Neural cell (in vitro differentiated cells): Measurements from ENCODE around the gene BIN2. TPM values are rescaled to one million over a fixed set of nuclear protein-coding genes. Genes with fewer than 3 reads are reported as not detected.

Experiments
- H2AFZ ChIP-seq: fragments of 200-600, 300-800 bp; sonication (generic), shearing (Covaris generic); 2 replicates; pipeline ENCODE4 v1.6.0; 2014; ENCODE audit warnings: low read depth, mild to moderate bottlenecking, antibody characterized with exemption, low read length, moderate library complexity
- H3F3A ChIP-seq: fragments of 200-600 bp; shearing (Covaris generic); 2 replicates; pipeline ENCODE4 v1.6.1; 2016; ENCODE audit warnings: mild to moderate bottlenecking, moderate library complexity, mixed read lengths, antibody characterized with exemption, low read length; ENCODE audit not compliant: insufficient read depth, poor library complexity, severe bottlenecking
- H3K27ac ChIP-seq: fragments of 200-600, 300-800 bp; sonication (generic), shearing (Covaris generic); 2 replicates; pipeline ENCODE4 v1.5.1; 2014; ENCODE audit warnings: mild to moderate bottlenecking, low read length, moderate library complexity
- H3K27me3 ChIP-seq: fragments of 300-800, 200-600 bp; sonication (generic), shearing (Covaris generic); 2 replicates; pipeline ENCODE4 v1.6.0; 2014; ENCODE audit warnings: mild to moderate bottlenecking, low read depth, low read length, moderate library complexity; ENCODE audit not compliant: insufficient read depth
- H3K36me3 ChIP-seq: fragments of 300-800, 200-600 bp; sonication (generic), shearing (Covaris generic); 2 replicates; pipeline ENCODE4 v1.5.1; 2014; ENCODE audit warnings: mild to moderate bottlenecking, antibody characterized with exemption, low read length, moderate library complexity; ENCODE audit not compliant: insufficient read depth
- H3K4me2 ChIP-seq: fragments of 300-800, 200-600 bp; sonication (generic), shearing (Covaris generic); 2 replicates; pipeline ENCODE4 v1.6.0; 2014; ENCODE audit warnings: mild to moderate bottlenecking, low read length
- H3K4me3 ChIP-seq: fragments of 300-800, 200-600 bp; sonication (generic), shearing (Covaris generic); 2 replicates; pipeline ENCODE4 v1.5.1; 2014; ENCODE audit warnings: mild to moderate bottlenecking, low read length, moderate library complexity
- H3K79me2 ChIP-seq: fragments of 200-600 bp; shearing (Covaris generic); replicated peaks from 2 replicates; pipeline ENCODE4 v1.6.0; 2014; ENCODE audit warnings: mild to moderate bottlenecking, low read length, moderate library complexity; ENCODE audit not compliant: insufficient read depth
- H3K9ac ChIP-seq: fragments of 300-800, 200-600 bp; sonication (generic), shearing (Covaris generic); 2 replicates; pipeline ENCODE4 v1.6.1; 2016; ENCODE audit warnings: mild to moderate bottlenecking, low read length, mixed read lengths
- H3K9me2 ChIP-seq: fragments of 200-600 bp; shearing (Covaris generic); 2 replicates; pipeline ENCODE4 v1.6.1; 2016; ENCODE audit warnings: mild to moderate bottlenecking, low read length, mixed read lengths; ENCODE audit not compliant: insufficient read depth
- H3K9me3 ChIP-seq: fragments of 200-600, 300-800 bp; sonication (generic), shearing (Covaris generic); 2 replicates; pipeline ENCODE4 v1.6.1; 2016; ENCODE audit warnings: mild to moderate bottlenecking, mixed run types, low read length, moderate library complexity, mixed read lengths
- H4K20me1 ChIP-seq: fragments of 200-600 bp; shearing (Covaris generic); 2 replicates; pipeline ENCODE4 v1.6.1; 2016; ENCODE audit warnings: mild to moderate bottlenecking, mixed run types; ENCODE audit not compliant: insufficient read depth
- CTCF ChIP-seq: fragments of 450-650 bp; IDR thresholded peaks from 2 replicates; pipeline ENCODE4 v1.5.1; 2014; ENCODE audit warnings: antibody characterized with exemption, mild to moderate bottlenecking, moderate library complexity; ENCODE audit not compliant: poor library complexity, severe bottlenecking
- EP300 ChIP-seq: fragments of 450-650 bp; conservative IDR thresholded peaks from 2 replicates; pipeline ENCODE4 v1.6.1; 2014; ENCODE audit warnings: antibody characterized with exemption, mild to moderate bottlenecking, moderate library complexity; ENCODE audit not compliant: poor library complexity, severe bottlenecking
- EZH2 ChIP-seq: fragments of 200-600, 300-800 bp; shearing (Covaris generic), sonication (generic); IDR thresholded peaks from 2 replicates; pipeline ENCODE4 v1.6.1; 2014; ENCODE audit warnings: antibody characterized with exemption, low read length, borderline replicate concordance, mild to moderate bottlenecking; ENCODE audit not compliant: insufficient read depth, poor library complexity, severe bottlenecking
- MXI1 ChIP-seq: fragments of 450-650 bp; conservative IDR thresholded peaks from 2 replicates; pipeline ENCODE4 v1.6.1; 2014; ENCODE audit warnings: antibody characterized with exemption, mild to moderate bottlenecking; ENCODE audit not compliant: poor library complexity, severe bottlenecking
- POLR2AphosphoS5 ChIP-seq: IDR thresholded peaks from 2 replicates; pipeline ENCODE4 v1.6.1; 2012
- RAD21 ChIP-seq: fragments of 450-650 bp; conservative IDR thresholded peaks from 2 replicates; pipeline ENCODE4 v1.6.1; 2014; ENCODE audit warnings: antibody characterized with exemption, mild to moderate bottlenecking, moderate library complexity
- REST ChIP-seq: IDR thresholded peaks from 2 replicates; pipeline ENCODE4 v1.6.1; 2012; ENCODE audit warnings: borderline replicate concordance
- SMC3 ChIP-seq: fragments of 450-650 bp; conservative IDR thresholded peaks from 2 replicates; pipeline ENCODE4 v1.6.1; 2014; ENCODE audit warnings: antibody characterized with exemption, mild to moderate bottlenecking, moderate library complexity; ENCODE audit not compliant: poor library complexity
- TAF1 ChIP-seq: IDR thresholded peaks from 2 replicates; pipeline ENCODE4 v1.6.1; 2012; ENCODE audit warnings: low read depth
- polyA plus RNA-seq: library from polyadenylated mRNA; depleted of rRNA; stranded (reverse); fragments of >200 nt; gene quantifications from 2 replicates; pipeline ENCODE4 v1.2.3, GENCODE V29; 2014

BIN2 gene
- polyA plus RNA-seq, 1 donor from 2014 or later = not detected

GRCh38 chr12:51324953-51325352, 979 bp upstream of the BIN2 start:
- H4K20me1 ChIP-seq = no peaks in the 10 kb centered on the region
- no peak overlapping the region for H3K4me2 ChIP-seq
- H3K79me2 ChIP-seq = no peaks in the 10 kb centered on the region
- H3K4me3 ChIP-seq = no peak overlapping the region
- H3K9me3 ChIP-seq = no peaks in the 10 kb centered on the region
- H3K36me3 ChIP-seq = no peaks in the 10 kb centered on the region
- H3F3A ChIP-seq = no peaks in the 10 kb centered on the region
- H2AFZ ChIP-seq = no peak overlapping the region
- no peak overlapping the region for H3K27ac ChIP-seq
- H3K27me3 ChIP-seq = no peaks in the 10 kb centered on the region
- TF ChIP-seq SMC3 = no peak
- TF ChIP-seq TAF1 = no peak
- TF ChIP-seq MXI1 = no peak
- no peak for TF ChIP-seq EZH2
- TF ChIP-seq EP300 = no peak
- TF ChIP-seq RAD21 = no peak
- no peak for TF ChIP-seq POLR2AphosphoS5
- no peak for TF ChIP-seq CTCF
- TF ChIP-seq REST = no peak
- H3K9ac ChIP-seq = no peak overlapping the region
- no peaks in the 10 kb centered on the region for H3K9me2 ChIP-seq

- H3K36me3 ChIP-seq = no peaks in the 10 kb centered on the region
- no peak overlapping the region for H2AFZ ChIP-seq
- no peaks in the 10 kb centered on the region for H3K79me2 ChIP-seq
- no peaks in the 10 kb centered on the region for H3K9me2 ChIP-seq
- no peaks in the 10 kb centered on the region for H4K20me1 ChIP-seq
- H3K9ac ChIP-seq = no peak overlapping the region
- no peak overlapping the region for H3K27ac ChIP-seq
- no peaks in the 10 kb centered on the region for H3K9me3 ChIP-seq
- no peaks in the 10 kb centered on the region for H3K27me3 ChIP-seq
- H3F3A ChIP-seq = no peaks in the 10 kb centered on the region
- no peak overlapping the region for H3K4me3 ChIP-seq
- TF ChIP-seq SMC3 = no peak
- no peak for TF ChIP-seq RAD21
- no peak for TF ChIP-seq MXI1
- no peak for TF ChIP-seq REST
- no peak for TF ChIP-seq EP300
- no peak for TF ChIP-seq TAF1
- no peak for TF ChIP-seq CTCF
- no peak for TF ChIP-seq POLR2AphosphoS5
- TF ChIP-seq EZH2 = no peak
- H3K4me2 ChIP-seq = no peak overlapping the region
Measured at GRCh38 chr12:51323317-51323960, 535 bp downstream of the BIN2 start.
